Osteoblast (primary cell): Measurements from ENCODE around the gene EPS8. TPM values are rescaled to one million over a fixed set of nuclear protein-coding genes. Genes with fewer than 3 reads are reported as not detected.
A peak's percentile ranks its signal among the peaks of the same experiment; 100 is the strongest.

Source experiments
- DNase-seq: peaks from one replicate; pipeline ENCODE4 v3.0.0; 2011; ENCODE audit warnings: low spot score, mixed read lengths; ENCODE audit not compliant: insufficient read length; ENCODE audit errors: missing footprints
- H2AFZ ChIP-seq: 2 replicates; pipeline ENCODE4 v1.6.0; 2011; ENCODE audit warnings: mild to moderate bottlenecking, low read length
- H3K27ac ChIP-seq: 2 replicates; pipeline ENCODE4 v1.5.1; 2011; ENCODE audit warnings: mild to moderate bottlenecking, low read depth, low read length, moderate library complexity
- H3K27me3 ChIP-seq: 2 replicates; pipeline ENCODE4 v1.6.0; 2012; ENCODE audit warnings: mild to moderate bottlenecking, control low read depth, inconsistent platforms, low read length, moderate library complexity; ENCODE audit not compliant: insufficient read depth
- H3K36me3 ChIP-seq: 2 replicates; pipeline ENCODE4 v1.5.1; 2011; ENCODE audit warnings: mild to moderate bottlenecking, low read length, control low read depth, moderate library complexity; ENCODE audit not compliant: insufficient read depth
- H3K4me1 ChIP-seq: 2 replicates; pipeline ENCODE4 v1.5.1; 2011; ENCODE audit warnings: mild to moderate bottlenecking, low read length, control low read depth, moderate library complexity; ENCODE audit not compliant: insufficient read depth
- H3K4me2 ChIP-seq: 2 replicates; pipeline ENCODE4 v1.6.0; 2011; ENCODE audit warnings: mild to moderate bottlenecking, low read length; ENCODE audit not compliant: insufficient read depth
- H3K4me3 ChIP-seq: fragments of 200-600 bp; sonication (generic); 3 replicates; pipeline ENCODE4 v1.5.1; 2012; ENCODE audit warnings: mild to moderate bottlenecking, low read length, inconsistent platforms; ENCODE audit not compliant: insufficient read depth
- H3K79me2 ChIP-seq: 2 replicates; pipeline ENCODE4 v1.6.0; 2012; ENCODE audit warnings: mild to moderate bottlenecking, low read length, control low read depth, inconsistent platforms; ENCODE audit not compliant: insufficient read depth
- H3K9me3 ChIP-seq: 2 replicates; pipeline ENCODE4 v1.5.1; 2011; ENCODE audit warnings: low read depth, low read length, control low read depth
- H4K20me1 ChIP-seq: 2 replicates; pipeline ENCODE4 v1.6.0; 2012; ENCODE audit warnings: mild to moderate bottlenecking, low read length, control low read depth; ENCODE audit not compliant: insufficient read depth
- CTCF ChIP-seq: IDR thresholded peaks from 2 replicates; pipeline ENCODE4 v1.5.1; 2011; ENCODE audit warnings: mild to moderate bottlenecking, low read depth, low read length, moderate library complexity; ENCODE audit errors: extremely low read depth
- total RNA-seq: library from RNA; depleted of rRNA; stranded (reverse); fragments of >200 nt; gene quantifications from 2 replicates; pipeline ENCODE4 v1.2.3, GENCODE V29; 2012

EPS8 gene
- total RNA-seq, 1 donor = 160 TPM

GRCh38 chr12:15662303-15662980 is 126.7 kb downstream of the EPS8 start:
- Histone ChIP-seq H2AFZ (no peak overlapping the region), H3K4me3 (no peak overlapping the region), H3K27ac (peak overlapping the region; percentile 89), H3K36me3 (peaks cover 55% of the 10 kb centered on the region), H3K9me3 (no peaks in the 10 kb centered on the region), H3K4me2 (peak overlapping the region; percentile 18), H3K27me3 (no peaks in the 10 kb centered on the region), H3K4me1 (peaks cover 28% of the 10 kb centered on the region), H3K79me2 (peaks cover 18% of the 10 kb centered on the region), H4K20me1 (no peaks in the 10 kb centered on the region)
- TF ChIP-seq CTCF = no peak
- peak; percentile 79 for DNase-seq

GRCh38 chr12:15651371-15651770 is 137.8 kb downstream of the EPS8 start:
- no peak for DNase-seq
- Histone ChIP-seq H3K4me2 (no peak overlapping the region), H4K20me1 (no peaks in the 10 kb centered on the region), H3K4me3 (no peak overlapping the region), H3K9me3 (no peaks in the 10 kb centered on the region), H3K79me2 (peaks cover 25% of the 10 kb centered on the region), H3K27ac (peak overlapping the region; percentile 32), H2AFZ (no peak overlapping the region), H3K4me1 (peaks cover 25% of the 10 kb centered on the region), H3K36me3 (peaks cover 62% of the 10 kb centered on the region), H3K27me3 (no peaks in the 10 kb centered on the region)
- TF ChIP-seq CTCF = no peak

- Histone ChIP-seq H2AFZ (no peak overlapping the region), H3K27ac (peak overlapping the region; percentile 65), H3K9me3 (no peaks in the 10 kb centered on the region), H3K4me2 (no peak overlapping the region), H4K20me1 (no peaks in the 10 kb centered on the region), H3K36me3 (peaks cover 61% of the 10 kb centered on the region), H3K4me3 (no peak overlapping the region), H3K27me3 (no peaks in the 10 kb centered on the region), H3K4me1 (peaks cover 31% of the 10 kb centered on the region), H3K79me2 (peaks cover 25% of the 10 kb centered on the region)
- DNase-seq = no peak
- TF ChIP-seq CTCF = no peak
Measured at GRCh38 chr12:15650399-15651128, 138.6 kb downstream of the EPS8 start.

GRCh38 chr12:15649347-15649746 is 139.8 kb downstream of the EPS8 start:
- H3K9me3 ChIP-seq = no peaks in the 10 kb centered on the region
- no peak for DNase-seq

More at GRCh38 chr12:15649347-15649746, 139.8 kb downstream of the EPS8 start:
- TF ChIP-seq CTCF = no peak
- Histone ChIP-seq H3K79me2 (peaks cover 18% of the 10 kb centered on the region), H3K4me2 (no peak overlapping the region), H4K20me1 (no peaks in the 10 kb centered on the region), H3K4me3 (no peak overlapping the region), H3K27ac (peak overlapping the region; percentile 65), H3K4me1 (peaks cover 38% of the 10 kb centered on the region), H3K27me3 (no peaks in the 10 kb centered on the region), H3K36me3 (peaks cover 51% of the 10 kb centered on the region), H2AFZ (no peak overlapping the region)
